GM19395 (cell line): Measurements from ENCODE around the gene KCTD7.
A peak's percentile ranks its signal among the peaks of the same experiment; 100 is the strongest.
"Not testable (repeated sequence)": the region's sequence is repeated elsewhere in the genome, so short reads cannot be mapped to it uniquely, and the experiment has no call there.

Experiments
- ATAC-seq: cut with Tn5 transposase; IDR thresholded peaks from one replicate; pipeline ENCODE4 v1.9.1; 2021; ENCODE audit warnings: mild to moderate bottlenecking, moderate library complexity; ENCODE audit not compliant: unreplicated experiment

Gene KCTD7

GRCh38 chr7:66653719-66654274 is 25.1 kb downstream of the KCTD7 start:
- not testable (repeated sequence) for ATAC-seq

DNA sequence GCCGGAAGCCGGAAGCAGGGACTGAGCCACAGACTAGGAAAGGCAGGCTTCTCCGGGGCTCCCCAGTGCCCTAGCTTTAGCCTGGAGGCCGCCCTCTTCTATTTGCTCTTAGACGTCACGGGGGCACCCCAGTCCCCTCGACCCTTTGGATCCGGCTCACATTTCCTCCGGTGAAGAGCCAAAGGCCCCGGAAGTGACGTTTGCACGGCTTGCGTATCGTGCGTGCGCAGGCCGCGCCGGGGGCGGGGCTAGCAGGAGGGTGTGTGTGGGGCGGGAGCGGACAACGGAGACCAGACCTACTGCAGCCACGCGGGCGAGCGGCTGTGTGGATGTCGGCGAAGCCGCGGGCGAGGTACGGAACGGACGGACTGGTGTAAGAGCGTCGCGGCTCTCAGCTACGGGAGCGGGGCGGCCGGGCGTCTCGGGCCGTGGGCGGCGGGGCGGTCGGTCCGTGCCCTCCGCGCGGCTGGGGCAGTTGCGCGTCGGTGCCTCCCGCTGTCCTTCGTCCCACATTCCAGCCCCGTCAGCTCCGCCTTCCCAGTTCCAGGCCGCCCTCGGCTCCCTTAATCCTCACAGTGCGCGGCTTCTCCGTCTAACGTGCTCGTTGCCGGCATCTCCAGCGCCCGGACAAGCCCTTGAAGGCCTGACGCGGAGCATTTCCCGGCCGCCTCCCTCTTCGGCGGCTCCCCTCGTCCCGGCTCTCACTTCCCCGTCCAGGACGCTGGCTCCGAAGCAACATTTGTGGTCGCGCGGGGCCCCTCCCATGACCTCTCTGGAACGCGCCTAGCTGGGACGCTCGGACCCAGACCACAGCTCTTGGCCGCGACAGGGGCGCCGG is 25.8 kb downstream of the KCTD7 start:
- ATAC-seq: peak; percentile 94

- ATAC-seq: peak; percentile 8
These were observed 26.6 kb downstream of the KCTD7 start for GRCh38 chr7:66655113-66655806.

GRCh38 chr7:66655826-66656485 is 27.3 kb downstream of the KCTD7 start:
- not testable (repeated sequence) for ATAC-seq

DNA sequence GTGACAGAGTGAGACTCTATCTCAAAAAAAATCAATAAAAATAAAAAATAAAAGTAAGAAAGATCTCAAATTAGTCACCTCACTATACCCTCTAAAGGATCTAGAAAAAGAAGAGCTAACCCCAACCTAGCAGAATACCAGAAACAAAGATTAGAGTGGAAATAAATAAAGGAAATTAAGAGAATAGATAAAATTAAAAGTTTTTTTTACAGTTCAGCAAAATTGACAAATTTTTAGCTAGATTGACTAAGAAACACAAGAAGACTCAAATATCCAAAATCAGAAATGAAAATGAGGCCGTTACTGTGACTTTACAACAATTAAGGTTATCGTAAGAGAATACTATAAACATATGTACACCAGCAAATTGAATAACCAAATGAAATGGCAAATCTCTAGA is 29.1 kb downstream of the KCTD7 start:
- ATAC-seq: no peak

DNA sequence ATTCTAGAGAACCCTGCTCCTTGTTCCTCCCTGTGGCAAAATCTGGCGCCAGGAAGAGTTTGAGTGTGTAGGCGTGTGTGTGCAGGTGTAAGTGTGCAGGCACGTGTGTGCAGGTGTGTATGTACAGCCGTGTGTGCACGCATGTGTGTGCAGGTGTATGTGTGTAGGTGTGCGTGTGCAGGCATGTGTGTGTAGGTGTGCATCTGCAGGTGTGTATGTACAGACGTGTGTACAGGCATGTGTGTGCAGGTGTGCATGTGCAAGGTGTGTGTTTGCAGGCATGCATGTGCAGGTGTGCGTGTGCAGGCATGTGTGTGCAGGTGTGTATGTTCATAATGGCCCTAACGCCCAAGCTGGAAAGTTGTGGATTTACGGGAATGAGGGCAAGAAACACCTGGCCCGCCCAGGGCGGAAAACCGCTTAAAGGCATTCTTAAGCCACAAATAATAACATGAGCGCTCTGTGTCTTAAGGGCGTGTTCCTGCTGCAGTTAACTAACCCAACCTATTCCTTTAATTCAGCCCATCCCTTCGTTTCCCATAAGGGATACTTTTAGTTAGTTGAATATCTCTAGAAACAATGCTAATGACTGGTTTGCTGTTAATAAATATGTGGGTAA is 34.1 kb downstream of the KCTD7 start:
- ATAC-seq: no peak

DNA sequence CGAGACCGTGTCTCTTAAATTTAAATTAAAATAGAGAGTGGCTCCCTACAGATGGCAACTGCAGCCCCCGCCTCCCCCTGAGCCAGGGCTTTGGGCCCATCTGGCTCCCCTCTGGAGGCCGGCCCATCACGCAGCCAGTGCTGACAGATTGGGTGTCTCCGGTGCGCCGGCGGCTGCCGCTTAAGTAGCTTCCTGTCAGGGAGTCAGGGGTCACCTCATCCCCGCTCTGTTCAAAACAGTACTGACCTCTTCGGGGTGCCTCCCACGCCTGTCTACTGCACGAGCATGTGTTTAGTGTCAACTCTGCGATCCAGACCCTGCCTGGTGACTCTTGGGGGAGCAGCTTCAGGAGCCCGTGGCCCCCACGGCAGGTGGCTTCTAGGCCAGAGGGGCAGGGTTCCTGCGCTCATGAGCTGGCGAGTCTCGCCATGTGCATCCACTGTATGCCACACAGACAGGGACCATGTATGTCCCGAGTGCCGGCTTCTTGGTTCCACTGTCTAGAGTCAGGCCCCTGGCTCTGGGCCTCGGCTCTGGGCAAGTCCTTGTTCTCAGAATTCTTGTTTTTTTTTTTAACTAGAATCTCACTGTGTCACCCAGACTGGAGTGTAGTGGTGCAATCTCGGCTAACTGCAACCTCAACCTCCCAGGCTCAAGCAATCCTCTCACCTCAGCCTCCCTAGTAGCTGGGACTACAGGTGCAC is 36.1 kb downstream of the KCTD7 start:
- ATAC-seq: no peak

DNA sequence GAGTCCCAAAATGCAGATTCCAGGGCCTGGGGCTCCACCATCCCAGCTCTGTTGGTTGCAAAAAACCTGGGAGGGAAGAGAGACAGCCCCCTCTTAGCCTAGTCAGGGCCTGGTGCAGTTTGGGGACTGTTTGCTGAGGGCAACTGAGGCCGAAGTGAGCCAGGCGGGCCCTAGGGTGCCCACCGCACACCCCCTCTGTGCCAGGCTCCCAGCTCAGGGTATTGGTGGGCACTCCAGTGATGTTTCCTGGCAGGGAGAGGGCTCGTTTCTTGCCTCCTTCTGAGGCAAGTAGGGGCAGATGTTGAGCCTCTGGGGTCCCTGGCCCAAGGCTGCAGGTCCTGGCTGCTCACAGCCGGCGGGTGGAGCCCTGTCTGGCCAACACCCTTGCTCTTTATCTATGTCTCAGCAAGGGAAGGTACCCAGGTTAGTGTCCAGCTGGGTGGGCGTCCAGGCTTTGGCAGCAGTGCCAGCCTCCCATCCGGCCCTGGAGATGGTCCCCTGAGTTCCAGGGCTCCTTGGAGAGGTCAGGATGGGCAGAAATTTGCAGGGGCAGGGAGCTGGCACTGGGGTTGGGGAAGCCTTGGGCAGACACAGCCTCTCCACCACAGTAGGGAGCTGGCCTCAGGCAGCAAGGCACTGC is 37.8 kb downstream of the KCTD7 start:
- ATAC-seq: no peak

- no peak for ATAC-seq
These were observed 38.5 kb downstream of the KCTD7 start for GRCh38 chr7:66667023-66667728.

GRCh38 chr7:66668112-66668511 is 39.4 kb downstream of the KCTD7 start:
- ATAC-seq: no peak

DNA sequence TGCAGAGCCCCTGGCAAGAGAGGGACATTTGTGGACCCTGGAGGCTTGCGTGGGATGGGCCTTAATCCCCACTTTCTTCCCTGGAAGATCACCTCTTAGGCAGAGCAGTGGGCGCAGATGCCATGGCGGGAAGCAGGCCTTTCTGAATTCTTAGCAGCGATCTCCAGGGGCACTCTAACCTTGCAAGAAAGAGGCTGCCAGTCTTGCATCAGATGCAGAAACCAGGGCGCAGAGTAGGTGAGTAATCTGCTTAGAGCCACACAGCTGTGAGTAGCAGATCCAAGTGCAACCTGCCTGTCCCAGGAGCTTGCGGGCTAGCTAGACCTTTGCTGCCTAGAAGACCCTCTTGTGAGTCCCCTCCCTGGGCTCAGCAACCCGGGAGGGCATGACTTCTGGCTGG is 40.0 kb downstream of the KCTD7 start:
- ATAC-seq: no peak

- no peak for ATAC-seq
These were observed 40.4 kb downstream of the KCTD7 start for GRCh38 chr7:66669088-66669487.

DNA sequence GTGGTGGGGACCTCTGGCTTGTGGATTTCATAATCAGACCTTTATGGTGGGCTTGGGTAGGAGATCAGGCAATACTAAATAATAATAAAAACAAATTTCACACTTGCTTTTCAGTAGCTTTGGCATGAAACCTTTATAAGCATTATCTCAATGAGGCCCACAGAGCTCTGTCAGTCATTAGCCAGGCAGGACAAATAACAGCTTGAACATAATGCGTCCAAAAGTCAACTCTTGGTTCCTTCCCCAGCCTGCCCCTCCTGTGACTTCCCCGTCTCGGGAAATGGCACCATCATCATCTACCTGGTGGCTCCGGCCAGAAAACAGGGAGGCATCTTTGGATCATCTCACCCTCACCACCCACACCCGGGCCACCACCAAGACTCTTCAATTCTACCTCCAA is 40.8 kb downstream of the KCTD7 start:
- ATAC-seq: no peak

- no peak for ATAC-seq
These were observed 42.4 kb downstream of the KCTD7 start for GRCh38 chr7:66671034-66671433.

GRCh38 chr7:66671486-66671885 is 42.8 kb downstream of the KCTD7 start:
- not testable (repeated sequence) for ATAC-seq

GRCh38 chr7:66672432-66673123 is 43.9 kb downstream of the KCTD7 start:
- ATAC-seq: not testable (repeated sequence)

- ATAC-seq: not testable (repeated sequence)
These were observed 44.5 kb downstream of the KCTD7 start for GRCh38 chr7:66673124-66673640.

- ATAC-seq: no peak
These were observed 51.1 kb downstream of the KCTD7 start for GRCh38 chr7:66679633-66680244.
